Measurements from ENCODE around the gene UBXN2A.

GRCh38 chr2:23994567-23994966 is 54.3 kb downstream of the UBXN2A start:
- TF ChIP-seq CTCF (IDR thresholded peaks at IDR 0.05) (no peak), POLR2A (IDR thresholded peaks at IDR 0.05) (no peak)

Measured in body of pancreas (tissue), 4 donors.